NCI-H2029 treated with DMSO at 0.1 percent for 48 hours (cell line): ENCODE results near the gene ZBTB46.

Source experiments
- DNase-seq: peaks from one replicate; lab custom pipeline; 2025; lab: John Stamatoyannopoulos, UW

Gene ZBTB46

DNA sequence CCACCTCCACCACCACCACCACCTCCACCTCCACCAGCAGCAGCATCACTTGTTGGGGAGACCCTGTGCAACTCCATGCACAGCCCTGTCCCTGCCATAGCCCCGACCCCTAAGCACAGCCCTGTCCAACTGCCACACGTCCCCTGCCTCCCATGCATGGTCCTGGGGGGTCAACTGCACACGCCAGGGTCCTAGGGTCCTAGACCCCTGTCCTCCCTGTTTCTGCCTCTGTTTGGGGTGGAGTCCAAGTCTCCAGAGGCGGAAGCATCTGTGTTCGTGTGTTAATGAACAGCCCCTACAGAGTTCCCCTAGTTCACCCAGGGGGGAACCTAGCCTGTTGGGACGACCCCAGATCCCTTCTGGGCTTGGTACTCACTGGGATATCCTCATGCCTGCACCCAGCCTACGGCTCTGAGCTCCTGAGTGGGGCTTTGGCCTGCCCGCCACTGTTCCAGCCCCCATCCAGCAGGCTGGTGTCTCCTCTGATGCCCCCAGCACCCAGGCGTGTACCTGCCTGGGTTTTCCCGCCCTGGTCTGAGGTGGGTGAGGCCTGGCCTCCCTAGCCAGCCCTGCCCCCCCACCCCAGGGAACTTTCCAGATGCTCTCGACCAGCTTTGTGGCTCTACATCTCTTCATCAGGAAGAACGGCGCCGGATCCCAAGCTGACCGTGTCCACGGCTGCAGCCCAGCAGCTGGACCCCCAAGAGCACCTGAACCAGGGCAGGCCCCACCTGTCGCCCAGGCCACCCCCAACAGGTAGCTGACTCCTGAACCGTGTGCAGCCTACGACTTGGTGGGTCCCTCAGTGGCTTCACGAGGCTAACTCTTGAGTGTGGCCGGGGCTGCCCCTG lies 137.1 kb downstream of the ZBTB46 start:
- no peak for DNase-seq
